IPS-NIHi7 (cell line): Measurements from ENCODE around the gene CYP27C1.

Source experiments
- DNase-seq: peaks from one replicate; pipeline ENCODE4 v3.0.0; 2012; ENCODE audit warnings: mixed read lengths; ENCODE audit errors: extremely low spot score

The CYP27C1 gene

GRCh38 chr2:127153691-127154158 lies 66.4 kb downstream of the CYP27C1 start:
- DNase-seq = peak; percentile 22

GRCh38 chr2:127150996-127151395 lies 69.1 kb downstream of the CYP27C1 start:
- DNase-seq = no peak

GRCh38 chr2:127149384-127149783 lies 70.7 kb downstream of the CYP27C1 start:
- no peak for DNase-seq

- DNase-seq = no peak
Measured at GRCh38 chr2:127146820-127147502, 73.1 kb downstream of the CYP27C1 start.

GRCh38 chr2:127146071-127146725 lies 73.9 kb downstream of the CYP27C1 start:
- DNase-seq = no peak

- DNase-seq = no peak
Measured at GRCh38 chr2:127145280-127145895, 74.7 kb downstream of the CYP27C1 start.

- peak; percentile 23 for DNase-seq
Measured at GRCh38 chr2:127143841-127144782, 76.0 kb downstream of the CYP27C1 start.

- no peak for DNase-seq
Measured at GRCh38 chr2:127142663-127143630, 77.2 kb downstream of the CYP27C1 start.

GRCh38 chr2:127140538-127140937 lies 79.6 kb downstream of the CYP27C1 start:
- no peak for DNase-seq

GRCh38 chr2:127139766-127140165 lies 80.3 kb downstream of the CYP27C1 start:
- DNase-seq = no peak

- DNase-seq = no peak
Measured at GRCh38 chr2:127138281-127138680, 81.8 kb downstream of the CYP27C1 start.

- DNase-seq = no peak
Measured at GRCh38 chr2:127137741-127138140, 82.4 kb downstream of the CYP27C1 start.

- no peak for DNase-seq
Measured at GRCh38 chr2:127137225-127137624, 82.9 kb downstream of the CYP27C1 start.

- peak; percentile 16 for DNase-seq
Measured at GRCh38 chr2:127134833-127135830, 85.0 kb downstream of the CYP27C1 start.

GRCh38 chr2:127134235-127134634 lies 85.9 kb downstream of the CYP27C1 start:
- peak; percentile 2 for DNase-seq
